ENCODE data around the gene CALML4.
"Not testable (repeated sequence)": the region's sequence is repeated elsewhere in the genome, so short reads cannot be mapped to it uniquely, and the experiment has no call there.

Gene CALML4

DNA sequence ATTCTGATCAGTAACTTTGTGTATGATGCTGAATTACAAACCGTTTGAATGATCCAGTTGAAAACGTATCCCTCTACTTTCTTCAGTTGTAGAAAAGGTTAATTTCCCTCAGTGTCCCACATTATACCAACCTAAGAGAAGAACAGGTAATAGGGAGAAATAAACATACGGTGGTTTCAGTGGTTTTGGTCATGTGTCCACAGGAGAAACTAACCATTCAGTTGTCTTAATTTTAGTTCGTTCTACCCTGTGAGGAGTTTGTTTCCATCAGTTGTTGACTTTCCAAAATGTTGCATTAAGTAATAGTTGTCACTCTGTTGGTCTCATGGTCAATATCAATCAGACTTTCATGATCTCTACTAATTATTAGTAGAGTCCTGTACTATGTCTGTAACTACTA, 15.1 kb downstream of the CALML4 start:
- no peak for DNase-seq (ENCODE audit: low read depth in 3 of 3)

DNA sequence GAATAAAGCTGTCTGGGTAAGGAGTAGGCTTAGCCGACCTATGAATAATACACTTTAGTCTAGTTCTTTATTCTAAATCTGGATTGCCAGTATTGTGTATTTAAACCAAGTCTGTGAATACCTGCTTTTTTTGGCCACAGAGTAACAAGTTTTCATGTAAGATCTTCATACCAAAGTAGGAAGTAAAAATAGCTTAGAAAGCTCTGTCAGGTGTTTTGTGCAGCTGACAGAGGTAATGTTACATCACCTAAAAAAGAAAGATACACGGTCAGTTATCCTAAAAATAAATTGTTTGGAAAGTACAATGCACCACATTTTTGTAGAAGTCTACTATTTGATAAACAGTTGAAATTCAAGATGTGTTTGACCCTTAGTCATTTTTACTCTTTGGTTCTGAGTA, 16.5 kb downstream of the CALML4 start:
- DNase-seq (ENCODE audit: low read depth in 3 of 3): no peak

DNA sequence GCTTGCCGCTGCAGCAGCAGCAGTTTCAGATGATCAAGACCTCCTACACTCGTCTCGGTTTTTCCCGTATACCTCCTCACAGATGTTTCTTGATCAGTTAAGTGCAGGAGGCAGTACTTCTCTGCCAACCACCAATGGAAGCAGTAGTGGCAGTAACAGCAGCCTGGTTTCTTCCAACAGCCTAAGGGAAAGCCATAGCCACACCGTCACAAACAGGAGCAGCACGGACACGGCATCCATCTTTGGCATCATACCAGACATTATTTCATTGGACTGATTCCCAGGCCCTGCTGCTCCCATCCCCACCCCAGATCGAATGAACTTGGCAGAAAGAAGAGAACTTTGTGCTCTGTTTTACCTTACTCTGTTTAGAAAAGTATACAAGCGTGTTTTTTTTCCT, 17.6 kb downstream of the CALML4 start:
- no peak for DNase-seq (ENCODE audit: low read depth in 3 of 3)

DNA sequence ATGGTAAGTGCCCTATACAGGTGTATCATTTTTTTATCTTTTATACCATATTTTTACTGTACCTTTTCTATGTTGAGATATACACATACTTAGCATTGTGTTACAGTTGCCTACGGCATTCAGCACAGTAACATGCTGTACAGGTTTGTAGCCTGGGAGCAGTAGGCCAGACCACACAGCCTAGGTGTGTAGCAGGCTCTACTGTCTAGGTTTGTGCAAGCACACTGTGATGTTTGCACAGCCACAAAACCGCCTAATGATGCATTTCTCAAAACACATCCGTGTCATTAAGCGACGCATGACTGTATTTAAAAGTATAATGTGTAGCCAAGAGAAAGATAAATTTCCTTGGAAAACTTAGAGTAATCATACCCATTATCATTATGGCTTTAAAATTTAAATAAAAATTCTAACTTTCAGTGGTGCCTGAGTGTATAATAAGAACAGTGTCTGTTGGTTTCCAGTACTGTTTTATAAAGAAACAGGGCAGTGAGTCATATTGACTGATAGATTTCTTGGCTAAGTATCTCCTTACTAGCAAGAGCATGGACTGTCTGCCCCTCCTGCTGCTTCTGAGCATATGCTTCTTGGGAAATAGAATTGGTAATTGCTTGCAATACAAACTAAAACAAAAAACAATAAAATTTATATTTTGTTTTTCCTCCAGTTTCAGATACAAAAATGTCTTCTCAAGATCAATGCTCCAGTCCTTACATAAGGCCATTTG, 18.3 kb downstream of the CALML4 start:
- DNase-seq (ENCODE audit: low read depth in 3 of 3): no peak

DNA sequence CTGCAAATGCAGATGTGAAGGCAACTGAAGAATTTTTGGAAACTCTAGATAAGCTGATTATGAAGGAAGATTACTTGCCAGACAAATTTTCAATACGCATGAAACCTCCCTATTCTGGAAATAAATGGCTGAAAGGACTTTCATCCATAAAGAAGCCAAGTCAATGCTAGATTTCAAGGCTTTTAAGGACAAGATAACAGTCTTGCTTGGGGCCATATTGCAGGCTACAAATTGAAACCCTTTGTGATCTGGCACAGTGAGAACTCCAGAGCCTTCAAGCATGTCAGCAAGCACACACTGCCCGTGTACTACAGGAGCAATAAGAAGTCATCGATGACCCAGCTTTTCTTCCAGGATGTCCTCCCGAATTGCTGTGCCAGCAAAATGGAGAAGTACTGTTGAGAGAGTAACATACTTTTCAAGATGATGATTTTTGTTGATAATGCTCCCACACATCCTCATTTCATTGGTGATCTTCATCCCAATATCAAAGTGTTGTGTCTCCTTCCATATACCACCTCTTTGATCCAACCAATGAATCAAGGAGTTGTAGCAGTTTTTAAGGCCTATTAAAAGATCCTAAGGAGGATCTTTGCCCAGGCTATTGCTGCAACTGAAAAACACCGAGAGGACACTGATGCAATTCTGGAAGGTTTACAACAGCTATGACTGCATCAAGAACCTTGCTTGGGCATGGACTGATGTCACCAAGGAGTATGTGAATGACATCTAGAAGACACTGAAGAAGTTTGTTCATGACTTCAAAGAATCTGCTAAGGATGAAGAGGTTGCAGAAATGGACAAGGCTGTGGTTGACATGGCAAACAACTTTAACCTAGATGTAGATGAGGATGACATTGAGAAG, 20.3 kb downstream of the CALML4 start:
- DNase-seq (ENCODE audit: low read depth in 3 of 3): no peak

DNA sequence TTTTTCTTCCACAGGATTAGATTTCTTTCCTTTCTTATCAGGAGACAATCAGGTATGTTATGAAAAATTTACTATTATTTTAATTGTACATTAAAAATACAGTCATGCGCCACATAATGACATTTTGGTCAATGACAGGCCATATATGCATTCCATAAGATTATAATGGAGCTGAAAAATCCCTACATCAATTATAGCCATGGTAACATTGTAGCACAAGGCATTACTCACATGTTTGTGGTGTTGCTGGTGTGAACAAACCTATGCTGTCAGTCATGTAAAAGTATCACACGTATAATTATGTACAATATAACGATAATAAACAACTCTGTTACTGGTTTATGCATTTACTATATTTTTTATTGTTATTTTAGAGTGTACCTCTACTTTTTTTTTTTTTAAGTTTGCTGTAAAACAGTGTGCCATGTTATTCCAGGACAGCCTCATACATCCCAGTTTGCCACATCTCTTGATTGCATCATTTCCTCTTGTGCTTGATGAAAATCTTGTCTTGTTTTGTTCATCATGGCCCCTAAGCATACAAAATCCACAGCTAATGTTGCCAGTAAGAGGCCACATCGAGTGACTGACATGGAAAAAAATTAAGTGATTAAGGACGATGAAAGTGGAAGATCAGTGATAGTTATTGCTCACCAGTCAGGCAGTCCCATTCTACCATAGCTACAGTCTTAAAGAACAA, 21.4 kb downstream of the CALML4 start:
- no peak for DNase-seq (ENCODE audit: low read depth in 3 of 3)

DNA sequence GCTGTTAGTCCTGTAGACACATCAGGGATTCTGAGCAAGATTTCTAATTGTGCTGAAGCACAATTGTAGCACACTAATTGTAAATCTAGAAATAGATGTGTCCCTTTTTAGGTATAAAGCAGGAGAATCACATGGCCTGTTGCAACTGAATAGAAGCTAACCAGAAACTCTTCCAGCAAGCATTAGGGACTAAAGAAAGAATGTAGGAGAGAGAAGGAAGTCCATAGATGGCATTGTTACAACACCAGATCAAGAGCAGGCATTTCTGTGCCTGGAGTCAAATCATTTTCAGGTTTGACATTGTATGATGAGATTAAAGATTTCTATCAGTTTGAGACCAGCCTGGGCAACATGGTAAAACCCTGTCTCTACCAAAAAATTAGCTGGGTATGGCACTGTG, 27.4 kb downstream of the CALML4 start:
- DNase-seq (ENCODE audit: low read depth in 3 of 3): no peak

DNA sequence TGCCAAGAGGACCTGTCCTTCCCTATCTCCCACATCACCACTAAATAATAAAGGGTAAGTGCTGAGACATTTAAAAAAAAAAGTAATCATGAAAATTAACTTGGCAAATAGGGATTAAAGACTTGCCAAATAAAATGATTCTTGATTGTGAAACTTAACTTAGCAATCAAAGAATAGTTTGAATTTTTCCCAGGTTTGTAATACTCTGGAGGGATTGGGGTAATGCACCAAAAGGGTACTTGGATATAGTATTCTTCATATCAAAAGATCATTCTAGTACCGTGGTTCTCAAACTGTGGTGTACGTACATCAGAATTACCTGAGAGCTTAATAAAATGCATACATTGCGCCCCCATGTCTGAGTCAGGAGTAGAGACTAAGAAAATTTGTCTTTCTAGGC, 28.5 kb downstream of the CALML4 start:
- DNase-seq (ENCODE audit: low read depth in 3 of 3): no peak

DNA sequence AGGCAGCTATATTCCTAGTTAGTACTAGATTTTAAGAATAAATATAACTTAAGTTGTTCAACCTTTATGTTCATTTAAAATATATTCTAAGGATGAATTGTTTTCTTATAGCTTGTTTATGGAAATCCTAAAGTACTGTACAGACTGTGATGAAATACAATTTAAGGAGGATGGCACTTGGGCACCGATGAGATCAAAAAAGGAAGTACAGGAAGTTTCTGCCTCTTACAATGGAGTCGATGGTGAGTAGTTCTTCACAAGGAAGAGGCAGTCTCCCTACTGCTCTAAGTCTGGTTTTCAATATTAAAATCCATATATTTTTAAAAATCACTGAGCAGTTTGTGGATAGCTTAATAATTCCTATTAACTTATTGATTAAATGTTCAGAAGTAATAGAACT, 29.6 kb downstream of the CALML4 start:
- DNase-seq (ENCODE audit: low read depth in 3 of 3): no peak

DNA sequence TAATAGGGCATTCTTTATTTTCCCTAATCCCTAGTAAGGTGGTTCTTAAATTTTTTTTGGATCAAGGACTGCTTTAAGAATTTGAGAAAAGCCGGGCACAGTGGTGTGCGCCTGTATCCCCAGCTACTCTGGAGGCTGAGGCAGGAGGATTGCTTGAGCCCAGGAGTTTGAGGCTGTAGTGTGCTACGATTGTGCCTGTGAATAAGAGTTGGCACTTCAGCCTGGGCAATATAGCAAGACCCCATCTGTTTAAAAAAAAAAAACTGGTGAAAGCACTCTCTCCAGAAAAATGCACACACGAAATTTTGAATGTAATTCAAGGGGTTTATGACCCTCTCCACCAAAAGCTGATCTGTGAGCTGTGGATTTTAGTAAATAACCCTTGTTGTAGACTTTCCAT, 32.0 kb downstream of the CALML4 start:
- DNase-seq (ENCODE audit: low read depth in 3 of 3): no peak

DNA sequence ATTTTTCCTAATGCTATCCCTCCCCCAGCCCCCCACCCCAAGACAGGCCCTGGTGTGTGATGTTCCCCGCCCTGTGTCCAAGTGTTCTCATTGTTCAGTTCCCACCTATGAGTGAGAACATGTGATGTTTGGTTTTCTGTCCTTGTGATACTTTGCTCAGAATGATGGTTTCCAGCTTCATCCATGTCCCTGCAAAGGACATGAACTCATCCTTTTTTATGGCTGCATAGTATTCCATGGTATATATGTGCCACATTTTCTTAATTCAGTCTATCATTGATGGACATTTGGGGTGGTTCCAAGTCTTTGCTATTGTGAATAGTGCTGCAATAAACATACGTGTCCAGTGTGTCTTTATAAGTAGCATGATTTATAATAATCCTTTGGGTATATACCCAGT, 33.1 kb downstream of the CALML4 start:
- DNase-seq (ENCODE audit: low read depth in 3 of 3): not testable (repeated sequence)

DNA sequence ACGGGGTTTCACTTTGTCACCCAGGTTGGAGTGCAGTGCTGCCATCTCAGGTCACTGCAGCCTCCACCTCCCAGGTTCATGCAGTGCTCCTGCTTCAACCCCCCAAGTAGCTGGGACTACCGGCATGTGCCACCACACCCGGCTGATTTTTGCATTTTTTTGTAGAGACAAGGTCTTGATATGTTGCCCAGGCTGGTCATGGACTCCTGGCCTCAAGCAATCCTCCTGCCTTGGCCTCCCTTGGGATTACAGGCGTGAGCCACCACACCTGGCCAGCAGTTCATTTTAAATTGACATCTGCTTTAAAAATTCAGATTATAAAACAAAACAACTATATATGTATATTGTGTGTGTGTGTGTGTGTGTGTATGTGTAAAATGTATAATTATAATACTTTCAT, 38.3 kb downstream of the CALML4 start:
- DNase-seq (ENCODE audit: low read depth in 3 of 3): no peak

DNA sequence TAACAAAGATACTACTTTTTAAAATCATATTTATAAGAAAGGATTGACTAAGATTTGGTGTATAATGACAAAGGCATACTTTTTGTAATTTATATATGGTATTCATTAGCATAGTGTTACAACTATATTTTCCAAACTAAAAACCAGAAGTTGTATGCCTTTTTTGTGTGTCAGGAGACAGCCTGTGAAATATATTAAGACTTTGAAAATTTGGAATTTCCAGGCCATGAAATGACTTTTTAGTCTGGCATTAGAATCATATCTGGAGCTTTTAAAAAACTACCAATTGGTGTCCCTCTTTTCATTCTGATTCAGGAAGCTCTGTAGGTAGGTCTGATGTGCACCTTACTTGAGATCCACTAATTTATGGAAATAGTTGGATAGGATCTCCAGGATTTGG, 41.9 kb downstream of the CALML4 start:
- DNase-seq (ENCODE audit: low read depth in 3 of 3): no peak

DNA sequence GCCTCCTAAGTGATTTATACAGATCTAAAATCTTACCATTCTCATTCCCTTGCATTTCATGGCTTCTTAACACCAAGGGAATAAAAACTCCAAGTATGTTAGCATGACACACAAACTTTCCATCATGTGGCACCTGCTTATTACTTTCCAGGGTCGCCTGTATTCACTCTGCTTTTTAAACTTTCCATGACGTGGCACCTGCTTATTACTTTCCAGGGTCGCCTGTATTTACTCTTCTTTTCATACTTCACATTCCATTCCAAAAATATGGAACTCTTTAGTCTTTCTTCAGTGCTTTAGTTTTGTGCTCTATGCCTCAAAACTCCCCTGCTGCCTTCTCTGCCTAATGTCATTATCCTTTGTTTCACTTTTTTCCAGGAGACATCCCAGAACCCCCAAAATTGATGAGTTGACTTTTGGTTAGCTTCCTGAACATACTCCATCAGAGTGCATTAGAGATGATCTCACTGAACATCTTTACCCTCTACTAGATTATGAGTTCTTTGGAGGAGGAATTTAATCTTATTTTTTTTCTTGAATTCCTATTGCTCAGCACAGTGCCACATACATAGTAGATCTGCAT, 47.0 kb downstream of the CALML4 start:
- DNase-seq (ENCODE audit: low read depth in 3 of 3): no peak

DNA sequence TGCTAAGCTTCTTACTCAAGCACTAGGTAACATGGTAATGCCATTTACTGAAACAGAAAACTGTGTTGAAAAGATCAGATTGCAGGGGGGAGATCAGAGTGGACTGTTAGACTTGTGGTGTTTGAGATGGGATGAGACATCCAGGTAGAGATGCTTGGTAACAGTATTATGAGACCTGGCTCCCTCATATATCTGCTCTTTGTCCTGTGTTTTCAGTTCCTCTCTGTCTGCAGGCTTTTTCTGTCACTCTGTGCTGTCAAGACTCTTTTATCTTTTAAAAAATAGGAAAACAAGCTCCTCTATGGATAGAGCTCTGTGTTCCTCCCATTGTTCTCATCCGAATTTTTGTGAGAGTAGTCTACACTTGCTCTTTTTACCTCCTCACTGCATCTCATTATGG, 48.1 kb downstream of the CALML4 start:
- no peak for DNase-seq (ENCODE audit: low read depth in 3 of 3)

DNA sequence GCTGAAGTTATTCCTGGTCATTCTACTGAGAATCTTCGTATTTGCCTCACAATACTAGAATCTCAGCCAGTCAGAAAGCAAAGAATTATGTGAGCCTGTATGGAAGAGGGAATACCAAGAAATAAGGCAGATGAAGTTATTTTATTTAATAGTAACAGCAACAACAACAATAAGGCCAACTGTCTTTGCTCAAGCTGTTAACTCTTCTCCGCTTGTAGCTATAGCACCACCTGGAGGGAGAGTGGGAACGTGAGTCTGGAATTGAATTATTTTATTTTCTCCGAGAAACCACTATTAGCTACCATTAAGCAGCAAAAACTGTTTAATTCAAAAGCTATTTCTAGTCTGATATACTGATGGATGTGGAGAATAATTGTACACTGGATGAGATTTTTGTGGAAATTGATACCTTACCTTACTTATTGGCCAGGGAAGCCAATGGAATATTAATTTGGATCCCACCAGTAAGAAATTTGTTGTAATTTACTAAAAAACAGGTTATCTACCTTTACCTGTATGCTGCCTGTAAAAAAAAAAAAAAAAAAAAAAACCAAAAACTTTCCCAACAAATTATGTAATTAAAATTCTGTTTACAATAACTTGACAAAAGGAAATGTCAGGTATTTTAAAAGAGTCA, 50.1 kb downstream of the CALML4 start:
- no peak for DNase-seq (ENCODE audit: low read depth in 3 of 3)

DNA sequence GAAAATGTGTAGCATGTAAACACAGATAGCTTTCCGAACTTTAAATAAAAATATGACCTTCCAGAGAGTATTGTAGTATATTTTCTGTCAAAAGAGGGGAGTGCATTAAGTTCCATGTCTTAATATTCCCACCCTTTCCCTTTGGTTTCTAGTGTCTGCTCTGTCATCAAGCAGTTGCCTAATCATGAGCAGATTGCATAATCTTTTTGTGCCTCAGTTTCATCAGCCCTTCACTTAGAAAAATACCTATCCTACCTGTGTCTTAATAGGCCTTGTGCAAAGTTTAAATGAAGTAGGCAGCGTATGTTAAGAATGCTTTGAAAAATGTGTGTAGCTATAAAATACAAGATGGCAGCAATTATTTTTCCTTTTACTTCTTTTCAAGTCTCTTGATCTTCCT, 52.8 kb downstream of the CALML4 start:
- no peak for DNase-seq (ENCODE audit: low read depth in 3 of 3)

DNA sequence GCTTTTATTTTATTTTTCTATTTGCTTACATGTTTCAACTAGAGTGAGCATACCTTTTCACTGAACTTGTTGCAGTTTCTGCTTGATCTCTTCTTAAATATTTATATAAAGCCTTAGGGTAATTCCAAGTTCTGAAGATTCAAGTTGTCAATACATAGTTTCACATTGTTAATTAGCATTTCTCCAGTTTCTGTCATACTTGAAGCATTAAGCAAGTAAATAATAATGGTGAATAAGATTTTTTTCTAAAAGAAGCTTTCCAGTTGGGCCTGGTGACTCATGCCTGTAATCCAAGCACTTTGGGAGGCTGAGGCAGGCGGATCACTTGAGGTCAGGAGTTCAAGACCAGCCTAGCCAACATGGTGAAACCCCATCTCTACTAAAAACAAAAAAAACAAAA, 53.9 kb downstream of the CALML4 start:
- no peak for DNase-seq (ENCODE audit: low read depth in 3 of 3)

DNA sequence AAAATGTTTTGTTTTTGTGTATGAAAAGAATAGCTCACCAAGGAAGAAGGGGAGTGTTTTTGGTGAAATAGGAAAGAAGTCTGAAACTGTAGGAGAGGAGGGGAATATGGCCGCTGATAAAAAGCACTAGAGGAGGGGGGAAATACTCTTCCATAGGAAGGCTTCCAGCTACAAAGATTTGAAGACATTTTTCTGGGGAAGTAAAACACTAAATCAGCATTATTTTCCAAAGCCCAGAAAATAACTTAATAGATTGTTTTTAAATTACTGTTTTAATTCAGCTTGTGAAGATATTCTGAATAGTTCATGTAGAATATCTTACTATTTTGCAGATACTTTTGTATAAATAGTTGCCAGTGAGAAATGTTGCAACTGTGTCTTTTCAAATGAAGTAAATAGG, 54.9 kb downstream of the CALML4 start:
- no peak for DNase-seq (ENCODE audit: low read depth in 3 of 3)

DNA sequence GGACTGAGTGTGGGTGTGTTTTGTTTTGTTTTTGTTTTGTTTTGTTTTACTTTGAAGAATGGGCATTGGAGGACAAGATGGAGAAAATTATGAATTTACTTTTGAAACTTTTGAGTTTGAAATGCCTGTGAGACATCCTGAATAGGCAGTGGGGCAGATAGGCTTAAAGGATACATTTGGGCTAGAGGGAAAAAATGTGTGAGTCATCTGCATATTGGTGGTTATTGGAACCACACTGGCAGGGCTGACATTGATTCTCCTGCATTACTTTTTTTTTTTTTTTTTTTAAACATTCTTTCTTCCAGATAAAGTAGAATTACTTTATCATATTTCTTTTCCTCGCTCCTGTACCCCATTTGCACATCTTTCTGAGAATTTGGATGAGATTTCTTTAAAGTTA, 56.1 kb downstream of the CALML4 start:
- no peak for DNase-seq (ENCODE audit: low read depth in 3 of 3)

DNA sequence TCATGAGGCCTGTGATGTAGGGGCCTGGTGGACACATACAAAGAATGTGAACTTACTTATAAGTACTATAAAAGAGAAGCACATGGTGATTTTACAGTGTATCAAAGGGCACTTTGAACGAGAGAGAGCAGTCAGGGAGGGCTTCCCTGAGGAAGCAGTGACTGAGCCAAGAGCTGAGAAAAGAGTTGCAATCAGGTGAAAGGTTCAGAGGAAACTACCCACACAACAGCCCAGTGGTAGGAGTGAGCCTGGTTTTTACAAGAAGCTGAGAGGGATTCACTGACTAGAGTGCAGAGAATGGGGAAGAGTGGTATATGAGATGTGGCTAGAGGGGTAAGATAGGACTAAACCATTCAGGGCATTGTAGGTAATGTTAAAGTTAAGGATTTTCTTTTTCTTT, 57.1 kb downstream of the CALML4 start:
- DNase-seq (ENCODE audit: low read depth in 3 of 3): no peak

DNA sequence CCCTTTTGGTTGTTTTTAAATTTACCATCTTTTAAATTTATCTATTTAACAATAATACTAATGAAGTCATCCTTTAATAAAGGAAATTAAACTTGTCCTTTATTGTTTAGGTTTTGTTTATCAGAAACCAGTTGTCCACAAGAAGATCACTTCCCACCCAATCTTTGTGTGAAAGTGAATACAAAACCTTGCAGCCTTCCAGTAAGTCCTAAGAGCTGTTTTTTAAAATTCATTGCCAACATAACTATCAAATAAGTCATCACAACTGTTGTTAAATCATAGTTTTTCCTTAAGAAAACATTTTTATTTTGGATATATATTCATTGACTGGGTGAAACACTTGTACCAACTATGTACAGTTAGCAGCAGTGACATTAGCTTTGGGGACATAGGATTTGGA, 59.4 kb downstream of the CALML4 start:
- DNase-seq (ENCODE audit: low read depth in 3 of 3): no peak

Data from stimulated activated CD4-positive, alpha-beta T cell treated with anti-CD3 and anti-CD28 coated beads, TNF-alpha, amount 100 ng/mL, for 48 hours (primary cell).